Cardiac fibroblast (primary cell): ENCODE data around the gene GCFC2.

Experiments used
- DNase-seq, 2 donors: peaks; one replicate each; pipeline versions ENCODE4 v3.0.0 to v3.0.0-alpha.2; 2010; ENCODE audit warnings: low read depth in 2 of 2
- H3K4me3 ChIP-seq, 2 donors: replicated peaks in 1 of 2; 1 replicate in 1 of 2; 2 replicates in 1 of 2; pipeline ENCODE4 v1.5.1; 2011; ENCODE audit warnings: low read depth in 2 of 2, low read length in 2 of 2, mild to moderate bottlenecking in 2 of 2, moderate library complexity in 1 of 2
- CTCF ChIP-seq: IDR thresholded peaks from one replicate; pipeline ENCODE4 v1.5.1; 2011; ENCODE audit warnings: low read depth, mild to moderate bottlenecking, low read length, inconsistent platforms

GCFC2 gene

GRCh38 chr2:75656563-75656962 lies 54.2 kb downstream of the GCFC2 start:
- TF ChIP-seq CTCF, result no peak
- no peak overlapping the region for H3K4me3 ChIP-seq
- no peak for DNase-seq

DNA sequence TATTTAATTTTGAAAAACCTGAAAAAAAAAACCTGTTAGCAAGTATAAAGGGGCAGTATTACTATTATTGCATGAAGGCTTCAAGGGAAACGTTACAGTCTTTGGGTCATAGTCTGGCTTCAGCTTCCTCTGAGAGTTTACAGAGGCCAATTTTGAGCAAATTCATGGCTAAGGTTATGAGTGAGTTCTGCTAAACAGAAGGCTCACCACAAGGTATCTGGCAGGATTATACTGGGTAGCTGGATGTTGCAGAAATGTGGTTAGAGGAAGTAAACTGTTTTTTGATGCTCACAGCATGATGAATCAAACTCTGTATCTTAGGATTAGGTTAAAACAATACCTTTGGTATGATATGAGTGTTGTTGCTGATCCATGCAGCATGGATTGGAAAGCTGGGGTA lies 54.9 kb downstream of the GCFC2 start:
- no peak for TF ChIP-seq CTCF
- peak in 1 of 2 donors; percentile 38 for DNase-seq
- H3K4me3 ChIP-seq, result no peak overlapping the region

DNA sequence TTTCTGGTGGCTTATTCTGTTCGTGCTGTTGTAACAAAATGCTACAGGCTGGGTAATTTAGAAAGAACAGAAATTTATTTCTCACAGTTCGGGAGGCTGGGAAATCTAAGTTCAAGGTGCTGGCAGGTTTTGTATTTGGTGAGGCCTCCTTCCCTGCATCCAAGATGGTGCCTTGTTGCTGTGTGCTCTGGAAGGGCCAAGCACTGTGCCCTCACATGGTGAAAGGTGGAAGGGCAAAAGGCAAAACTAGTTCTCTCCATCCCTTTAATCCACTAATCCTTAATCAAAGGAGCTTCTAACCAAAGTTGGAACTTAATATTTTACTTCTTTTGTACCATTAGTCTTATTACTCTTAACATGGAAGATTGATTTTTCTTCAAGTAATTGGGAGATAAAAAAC lies 56.7 kb downstream of the GCFC2 start:
- no peak for TF ChIP-seq CTCF
- no peak for DNase-seq
- H3K4me3 ChIP-seq, result no peak overlapping the region

DNA sequence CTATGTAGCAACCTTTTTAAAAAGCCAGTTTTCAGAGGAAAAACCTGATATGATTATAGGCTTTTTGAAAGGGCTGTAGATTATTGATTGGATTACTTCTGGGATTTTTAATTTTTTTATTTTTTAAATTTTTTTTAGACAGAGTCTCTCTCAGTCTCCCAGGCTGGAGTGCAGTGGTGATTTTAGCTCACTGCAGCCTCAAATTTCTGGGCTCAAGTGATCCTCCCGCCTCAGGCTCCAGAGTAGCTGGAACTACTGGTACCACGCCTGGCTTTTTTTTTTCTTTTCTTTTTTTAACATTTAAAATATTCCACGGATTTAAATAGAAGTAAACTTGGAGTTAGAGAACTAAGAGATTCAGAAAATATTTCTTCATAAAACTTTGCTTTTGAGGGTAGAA lies 62.9 kb downstream of the GCFC2 start:
- peak in 1 of 2 donors; percentile 12 for DNase-seq
- TF ChIP-seq CTCF, result no peak
- H3K4me3 ChIP-seq, result peak overlapping the region in 1 of 2 donors; percentile 95

- H3K4me3 ChIP-seq, result peak within 1 kb of the TSS; percentile 95
- no peak for TF ChIP-seq CTCF
- peak; percentile 95 for DNase-seq
Measured at GRCh38 chr2:75646583-75647425, 63.9 kb downstream of the GCFC2 start, which contains the start of gene MRPL19. Gene MRPL19 (plus strand): TSS chr2:75646783. CDS start chr2:75646808, 25 bp downstream.

DNA sequence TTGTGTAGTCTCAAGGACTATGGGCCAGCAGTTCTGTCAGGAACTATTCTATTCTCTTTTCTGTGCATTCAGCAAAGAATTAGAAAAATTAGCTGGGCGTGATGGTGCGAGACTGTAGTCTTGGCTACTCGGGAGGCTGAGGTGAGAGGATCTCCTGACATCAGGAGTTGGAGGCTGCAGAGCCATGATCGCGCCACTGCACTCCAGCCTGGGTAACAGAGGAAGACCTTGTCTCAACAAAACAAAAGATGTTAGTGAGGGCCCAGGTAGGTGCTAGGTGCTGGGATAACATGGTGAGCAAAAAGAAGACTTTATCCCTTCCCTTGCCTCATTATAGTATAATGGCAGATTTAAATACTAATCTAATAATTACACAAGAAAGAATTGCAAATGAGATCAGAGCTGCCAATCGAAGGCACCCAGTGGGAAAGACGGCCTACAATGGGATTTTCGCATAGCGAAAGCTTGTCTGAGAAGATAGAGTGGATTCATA lies 64.6 kb downstream of the GCFC2 start:
- TF ChIP-seq CTCF, result no peak
- DNase-seq, result no peak
- peak overlapping the region; percentile 95 for H3K4me3 ChIP-seq

DNA sequence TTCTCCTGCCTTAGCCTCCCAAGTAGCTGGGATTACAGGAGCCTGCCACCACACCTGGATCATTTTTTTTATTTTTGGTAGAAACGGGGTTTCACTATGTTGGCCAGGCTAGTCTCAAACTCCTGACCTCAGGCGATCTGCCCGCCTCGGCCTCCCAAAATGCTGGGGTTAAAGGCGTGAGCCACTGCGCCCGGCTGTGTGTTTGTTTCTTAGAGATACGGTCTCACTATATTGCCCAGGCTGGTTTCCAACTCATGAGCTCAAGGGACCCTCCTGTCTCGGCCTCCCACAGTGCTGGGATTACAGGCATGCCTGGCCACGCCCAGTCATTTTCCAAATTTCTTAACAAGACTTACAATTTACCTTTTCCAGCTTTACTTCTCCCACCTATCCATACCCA lies 65.1 kb downstream of the GCFC2 start:
- DNase-seq, result no peak
- TF ChIP-seq CTCF, result no peak
- no peak overlapping the region for H3K4me3 ChIP-seq
